Measurements from ENCODE around the gene TMPRSS3.

TMPRSS3 gene

GRCh38 chr21:42397746-42398394 is 2.0 kb upstream of the TMPRSS3 start (continued):
- TF ChIP-seq ZNF18 (tag by site-specific recombination; IDR thresholded peaks at IDR 0.05) (no peak), ZNF558 (tag by site-specific recombination; IDR thresholded peaks at IDR 0.05) (no peak), PRDM10 (tag by site-specific recombination; IDR thresholded peaks at IDR 0.05) (no peak), CTCF (tag by site-specific recombination; IDR thresholded peaks at IDR 0.05) (no peak), ZBTB11 (tag by site-specific recombination; conservative IDR thresholded peaks at IDR 0.05; ENCODE audit: low read depth) (no peak), ELK4 (IDR thresholded peaks at IDR 0.05; ENCODE audit: borderline replicate concordance, low read depth, low read length) (no peak), OSR2 (tag by site-specific recombination; IDR thresholded peaks at IDR 0.05) (no peak), SALL2 (tag by site-specific recombination; IDR thresholded peaks at IDR 0.05; ENCODE audit: borderline replicate concordance) (no peak), ZNF510 (tag by site-specific recombination; IDR thresholded peaks at IDR 0.05; ENCODE audit: insufficient replicate concordance) (no peak), SCRT2 (tag by site-specific recombination; IDR thresholded peaks at IDR 0.05) (no peak), HOXC10 (CRISPR knock-in tag; IDR thresholded peaks at IDR 0.05) (no peak), MEIS1 (CRISPR knock-in tag; IDR thresholded peaks at IDR 0.05; ENCODE audit: borderline replicate concordance) (no peak)
